GM18861 (cell line): Measurements from ENCODE around the gene LBX2.

Experiments
- ATAC-seq: cut with Tn5 transposase; IDR thresholded peaks from one replicate; pipeline ENCODE4 v1.9.1; 2021; ENCODE audit not compliant: unreplicated experiment

The LBX2 gene

GRCh38 chr2:74499267-74499939, at the start of gene LBX2:
TSS of gene LBX2 (minus strand) at chr2:74499603. CDS start at chr2:74499537, 66 bp downstream.
- no peak for ATAC-seq

- ATAC-seq, result no peak
Measured at GRCh38 chr2:74548285-74548899, 49.0 kb upstream of the LBX2 start.

- no peak for ATAC-seq
Measured at GRCh38 chr2:74546004-74546403, 46.6 kb upstream of the LBX2 start.

GRCh38 chr2:74544634-74545033, 45.2 kb upstream of the LBX2 start:
- no peak for ATAC-seq

GRCh38 chr2:74542978-74543377, 43.6 kb upstream of the LBX2 start:
- ATAC-seq, result no peak

GRCh38 chr2:74540291-74540690, 40.9 kb upstream of the LBX2 start:
- ATAC-seq, result no peak

GRCh38 chr2:74538881-74539339, 39.5 kb upstream of the LBX2 start:
- ATAC-seq, result no peak

- no peak for ATAC-seq
Measured at GRCh38 chr2:74537140-74537539, 37.7 kb upstream of the LBX2 start.

GRCh38 chr2:74536166-74536950, 37.0 kb upstream of the LBX2 start:
- no peak for ATAC-seq

- no peak for ATAC-seq
Measured at GRCh38 chr2:74535440-74535965, 36.1 kb upstream of the LBX2 start.

- no peak for ATAC-seq
Measured at GRCh38 chr2:74534411-74534810, 35.0 kb upstream of the LBX2 start.

- ATAC-seq, result no peak
Measured at GRCh38 chr2:74533464-74533863, 34.1 kb upstream of the LBX2 start.

GRCh38 chr2:74532222-74532621, 32.8 kb upstream of the LBX2 start:
- no peak for ATAC-seq

GRCh38 chr2:74531666-74532065, 32.3 kb upstream of the LBX2 start:
- ATAC-seq, result no peak

- peak; percentile 32 for ATAC-seq
Measured at GRCh38 chr2:74530239-74531187, 31.1 kb upstream of the LBX2 start.

- ATAC-seq, result peak; percentile 66
Measured at GRCh38 chr2:74529357-74530238, 30.2 kb upstream of the LBX2 start, which contains the start of the genes AUP1 and HTRA2. TSS of gene AUP1 (minus strand) at chr2:74529706. CDS start at chr2:74529629, 77 bp downstream. TSS of gene HTRA2 (plus strand) at chr2:74529933. CDS start at chr2:74530007, 74 bp downstream.

GRCh38 chr2:74528600-74529356, 29.4 kb upstream of the LBX2 start:
- ATAC-seq, result peak; percentile 6

- no peak for ATAC-seq
Measured at GRCh38 chr2:74527741-74528140, 28.3 kb upstream of the LBX2 start.
